Mesenchymal stem cell (in vitro differentiated cells and primary cell): ENCODE results near the gene ECI1.
A peak's percentile ranks its signal among the peaks of the same experiment; 100 is the strongest.
"Not testable (repeated sequence)": the region's sequence is repeated elsewhere in the genome, so short reads cannot be mapped to it uniquely, and the experiment has no call there.

Experiments
- DNase-seq: peaks from one replicate; pipeline ENCODE4 v3.0.0-alpha.2; 2013
- H2AFZ ChIP-seq: one replicate; pipeline ENCODE4 v1.6.1; 2013; ENCODE audit warnings: low read depth, mild to moderate bottlenecking, control low read depth, inconsistent platforms, low read length, moderate library complexity
- H2AK5ac ChIP-seq: 2 replicates; pipeline ENCODE4 v1.6.1; 2013; ENCODE audit warnings: low read length, moderate library complexity, mild to moderate bottlenecking, inconsistent platforms; ENCODE audit not compliant: severe bottlenecking
- H2BK120ac ChIP-seq: one replicate; pipeline ENCODE4 v1.6.1; 2013; ENCODE audit warnings: low read depth, mild to moderate bottlenecking, inconsistent platforms, low read length, moderate library complexity
- H2BK12ac ChIP-seq, 2 experiments: one replicate each; pipeline ENCODE4 v1.6.1; 2013; ENCODE audit warnings: inconsistent platforms in 2 of 2, low read length in 2 of 2, mild to moderate bottlenecking in 2 of 2, moderate library complexity in 2 of 2, control low read depth in 1 of 2
- H2BK15ac ChIP-seq: one replicate; pipeline ENCODE4 v1.6.1; 2013; ENCODE audit warnings: mild to moderate bottlenecking, low read depth, inconsistent platforms; ENCODE audit not compliant: poor library complexity, severe bottlenecking
- H2BK5ac ChIP-seq: 2 replicates; pipeline ENCODE4 v1.6.1; 2013; ENCODE audit warnings: low read depth, mild to moderate bottlenecking, low read length, control low read depth, inconsistent platforms; ENCODE audit not compliant: poor library complexity, severe bottlenecking
- H3K14ac ChIP-seq, 2 experiments: one replicate each; pipeline ENCODE4 v1.6.1; 2013; ENCODE audit warnings: inconsistent platforms in 2 of 2, low read length in 2 of 2, control low read depth in 1 of 2, mild to moderate bottlenecking in 1 of 2, moderate library complexity in 1 of 2
- H3K18ac ChIP-seq, 2 experiments: one replicate each; pipeline ENCODE4 v1.6.1; 2013; ENCODE audit warnings: inconsistent platforms in 2 of 2, low read length in 2 of 2, control low read depth in 1 of 2, low read depth in 1 of 2, mild to moderate bottlenecking in 1 of 2
- H3K23ac ChIP-seq, 2 experiments: one replicate each; pipeline ENCODE4 v1.6.1; 2013; ENCODE audit warnings: inconsistent platforms in 2 of 2, low read length in 2 of 2, mild to moderate bottlenecking in 2 of 2, moderate library complexity in 2 of 2, control low read depth in 1 of 2
- H3K27ac ChIP-seq: 2 replicates; pipeline ENCODE4 v1.5.1; 2013; ENCODE audit warnings: mild to moderate bottlenecking, moderate library complexity, low read length, control low read depth, inconsistent platforms; ENCODE audit not compliant: poor library complexity, severe bottlenecking
- H3K27me3 ChIP-seq, 2 experiments: 2 replicates each; pipeline versions ENCODE4 v1.6.1 to v1.7.0; 2013; ENCODE audit warnings: low read length in 2 of 2, mild to moderate bottlenecking in 2 of 2, moderate library complexity in 2 of 2, control low read depth in 1 of 2, inconsistent platforms in 1 of 2; ENCODE audit not compliant: control insufficient read depth in 1 of 2, insufficient read depth in 1 of 2
- H3K36me3 ChIP-seq, 2 experiments: 2 replicates each; pipeline versions ENCODE4 v1.6.1 to v1.7.0; 2013; ENCODE audit warnings: low read length in 2 of 2, control low read depth in 1 of 2, inconsistent platforms in 1 of 2, low read depth in 1 of 2, mild to moderate bottlenecking in 1 of 2; ENCODE audit not compliant: insufficient read depth in 2 of 2, control insufficient read depth in 1 of 2
- H3K4ac ChIP-seq, 2 experiments: one replicate each; pipeline ENCODE4 v1.6.1; 2013; ENCODE audit warnings: inconsistent platforms in 2 of 2, low read length in 2 of 2, mild to moderate bottlenecking in 2 of 2, moderate library complexity in 2 of 2, control low read depth in 1 of 2, low read depth in 1 of 2
- H3K4me1 ChIP-seq: 2 replicates; pipeline ENCODE4 v1.6.1; 2013; ENCODE audit warnings: low read depth, low read length, control low read depth; ENCODE audit not compliant: control insufficient read depth, insufficient read depth
- H3K4me2 ChIP-seq: 2 replicates; pipeline ENCODE4 v1.6.1; 2013; ENCODE audit warnings: low read length, mild to moderate bottlenecking, inconsistent platforms; ENCODE audit not compliant: poor library complexity, severe bottlenecking
- H3K4me3 ChIP-seq, 2 experiments: 2 replicates each; pipeline versions ENCODE4 v1.5.1 to v1.7.0; 2013; ENCODE audit warnings: low read length in 2 of 2, mild to moderate bottlenecking in 2 of 2, control low read depth in 1 of 2, low read depth in 1 of 2; ENCODE audit not compliant: insufficient read depth in 1 of 2
- H3K79me1 ChIP-seq: replicated peaks from 2 replicates; pipeline ENCODE4 v1.6.1; 2013; ENCODE audit warnings: mild to moderate bottlenecking, control low read depth, low read length, inconsistent platforms; ENCODE audit not compliant: poor library complexity, severe bottlenecking
- H3K9ac ChIP-seq: 2 replicates; pipeline ENCODE4 v1.7.0; 2013; ENCODE audit warnings: mild to moderate bottlenecking, low read length, moderate library complexity
- H3K9me3 ChIP-seq: 2 replicates; pipeline ENCODE4 v1.7.0; 2013; ENCODE audit warnings: mild to moderate bottlenecking, low read length; ENCODE audit not compliant: control insufficient read depth
- H4K8ac ChIP-seq: one replicate; pipeline ENCODE4 v1.6.1; 2013; ENCODE audit warnings: inconsistent platforms, mild to moderate bottlenecking, low read length, moderate library complexity
- H4K91ac ChIP-seq: one replicate; pipeline ENCODE4 v1.6.1; 2013; ENCODE audit warnings: mild to moderate bottlenecking, low read length, inconsistent platforms
- WGBS: methylation state at CpG from one replicate; pipeline ENCODE4 v1.1.7; 2013; ENCODE audit warnings: mixed read lengths; 5-methylcytosine and 5-hydroxymethylcytosine counted together

ECI1 gene

GRCh38 chr16:2205104-2205966, 46.1 kb downstream of the ECI1 start, which contains the start of gene MLST8:
TSS of gene MLST8 (plus strand) at chr16:2205454. CDS start at chr16:2206086, 632 bp downstream.
- H3K4ac ChIP-seq, result peak within 1 kb of the TSS; percentile 96 to 99
- H3K9me3 ChIP-seq, result peaks cover 3% of the 10 kb centered on the region
- peak within 1 kb of the TSS; percentile 97 for H4K8ac ChIP-seq
- WGBS, result under 1% methylated on average over 92 of the region's 93 CpGs
- H3K27ac ChIP-seq, result peak within 1 kb of the TSS; percentile 73
- peak within 1 kb of the TSS in 1 of 2 experiments; percentile 97 for H3K14ac ChIP-seq
- peak within 1 kb of the TSS in 1 of 2 experiments; percentile 94 for H2BK12ac ChIP-seq
- H2AK5ac ChIP-seq, result peak within 1 kb of the TSS; percentile 93
- H3K9ac ChIP-seq, result peak within 1 kb of the TSS; percentile 97
- H2BK120ac ChIP-seq, result peak within 1 kb of the TSS; percentile 77
- H3K4me2 ChIP-seq, result peak within 1 kb of the TSS; percentile 96
- H3K4me3 ChIP-seq, result peak within 1 kb of the TSS; percentile 92 to 94
- peaks cover 26 to 46% of the 10 kb centered on the region in 2 experiments for H3K36me3 ChIP-seq
- H4K91ac ChIP-seq, result peak within 1 kb of the TSS; percentile 99
- H3K79me1 ChIP-seq, result peaks cover 26% of the 10 kb centered on the region
- peak within 1 kb of the TSS in 1 of 2 experiments; percentile 74 for H3K23ac ChIP-seq
- peaks cover 2% of the 10 kb centered on the region in 2 experiments for H3K27me3 ChIP-seq
- H2BK5ac ChIP-seq, result peak within 1 kb of the TSS; percentile 98
- peak within 1 kb of the TSS; percentile 95 for H2BK15ac ChIP-seq
- peak within 1 kb of the TSS; percentile 99 for H3K18ac ChIP-seq
- peak within 1 kb of the TSS; percentile 83 for H2AFZ ChIP-seq
- H3K4me1 ChIP-seq, result peaks cover 19% of the 10 kb centered on the region
- DNase-seq, result peak; percentile 88

- H3K4me3 ChIP-seq, result peak overlapping the region in 1 of 2 experiments; percentile 94
- peak overlapping the region; percentile 67 for H4K8ac ChIP-seq
- no peak overlapping the region for H3K4ac ChIP-seq
- peaks cover 6% of the 10 kb centered on the region for H3K9me3 ChIP-seq
- H3K23ac ChIP-seq, result no peak overlapping the region
- no peak overlapping the region for H3K18ac ChIP-seq
- H3K36me3 ChIP-seq, result peaks cover 24 to 38% of the 10 kb centered on the region in 2 experiments
- peaks cover 17% of the 10 kb centered on the region for H3K4me1 ChIP-seq
- no peak overlapping the region for H2BK15ac ChIP-seq
- no peak overlapping the region for H3K27ac ChIP-seq
- H3K4me2 ChIP-seq, result peak overlapping the region; percentile 82
- peaks cover 9 to 10% of the 10 kb centered on the region in 2 experiments for H3K27me3 ChIP-seq
- no peak overlapping the region for H2BK12ac ChIP-seq
- peak overlapping the region; percentile 97 for H3K9ac ChIP-seq
- WGBS, result 88% methylated on average over 13 of the region's 13 CpGs
- H2AFZ ChIP-seq, result peak overlapping the region; percentile 18
- H2BK120ac ChIP-seq, result no peak overlapping the region
- no peak overlapping the region for H2BK5ac ChIP-seq
- peak overlapping the region; percentile 30 for H4K91ac ChIP-seq
- H3K14ac ChIP-seq, result peak overlapping the region in 1 of 2 experiments; percentile 73
- H2AK5ac ChIP-seq, result no peak overlapping the region
- DNase-seq, result no peak
- H3K79me1 ChIP-seq, result peaks cover 24% of the 10 kb centered on the region
These were observed 46.8 kb downstream of the ECI1 start for GRCh38 chr16:2204416-2205103.

- H3K9me3 ChIP-seq, DNase-seq, H3K27ac ChIP-seq, H3K23ac ChIP-seq, H2BK12ac ChIP-seq, H3K18ac ChIP-seq, H4K8ac ChIP-seq, H4K91ac ChIP-seq, H2AK5ac ChIP-seq, H2AFZ ChIP-seq, H3K14ac ChIP-seq, H2BK15ac ChIP-seq, H3K9ac ChIP-seq, H3K4me3 ChIP-seq, H3K4me2 ChIP-seq, H2BK5ac ChIP-seq, H2BK120ac ChIP-seq: not testable (repeated sequence)
- peak overlapping the region in 1 of 2 experiments; percentile 35 for H3K4ac ChIP-seq
- peaks cover 15% of the 10 kb centered on the region for H3K79me1 ChIP-seq
- peaks cover 12 to 24% of the 10 kb centered on the region in 2 experiments for H3K36me3 ChIP-seq
- peaks cover 22 to 24% of the 10 kb centered on the region in 2 experiments for H3K27me3 ChIP-seq
- WGBS, result 100% methylated on average over 5 of the region's 8 CpGs
- peaks cover 16% of the 10 kb centered on the region for H3K4me1 ChIP-seq
These were observed 48.2 kb downstream of the ECI1 start for GRCh38 chr16:2203119-2203688.
